GM18870 (cell line): ENCODE results near the gene DNPH1.

Source experiments
- ATAC-seq: cut with Tn5 transposase; IDR thresholded peaks from one replicate; pipeline ENCODE4 v1.9.1; 2021; ENCODE audit warnings: moderate library complexity; ENCODE audit not compliant: unreplicated experiment

Gene DNPH1

DNA sequence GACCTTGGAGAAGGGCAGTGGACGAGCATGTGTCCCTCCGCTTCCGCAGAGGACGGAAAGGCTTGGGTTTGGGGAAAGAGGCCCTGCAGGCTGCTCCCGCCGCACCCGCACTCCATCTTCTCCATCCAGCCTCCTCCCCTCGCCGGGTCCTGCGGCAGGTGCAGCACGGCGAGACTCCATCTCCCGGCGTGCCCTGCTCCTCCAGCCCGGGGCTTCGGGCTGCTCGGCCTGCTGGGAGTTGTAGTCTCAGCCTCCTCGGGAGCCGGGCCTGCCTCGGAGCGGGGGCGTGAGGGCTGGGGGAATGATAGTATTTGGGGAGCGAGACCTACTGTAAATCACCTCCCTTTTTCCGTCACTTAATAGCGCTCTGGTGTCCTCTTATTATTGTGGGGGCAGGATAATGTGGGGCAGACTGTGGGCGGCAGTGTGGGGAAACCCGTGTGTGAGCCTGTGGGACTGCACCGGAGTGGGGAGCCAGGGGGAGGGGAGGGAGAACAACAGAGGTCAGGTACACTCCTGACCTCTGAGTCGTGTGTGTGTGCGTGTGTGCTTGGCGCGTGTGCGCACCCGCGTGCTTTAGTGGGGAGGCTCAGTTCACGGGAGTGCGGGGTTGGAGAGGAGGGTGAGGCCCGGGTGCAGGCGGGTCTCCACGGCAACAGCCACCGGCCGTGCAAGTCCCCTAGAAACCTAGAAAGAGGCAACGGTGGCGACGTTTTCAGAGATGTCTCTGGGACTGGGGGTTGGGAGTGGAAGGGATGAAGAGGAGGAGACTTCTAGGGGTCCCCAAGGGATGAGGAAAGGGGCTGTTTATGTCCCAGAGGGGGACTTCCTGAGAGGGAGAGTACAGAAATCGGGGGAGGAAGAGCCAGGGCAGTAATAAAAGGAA lies 18.1 kb upstream of the DNPH1 start:
- ATAC-seq: no peak

- no peak for ATAC-seq
Measured at GRCh38 chr6:43246301-43247113, 17.2 kb upstream of the DNPH1 start.

DNA sequence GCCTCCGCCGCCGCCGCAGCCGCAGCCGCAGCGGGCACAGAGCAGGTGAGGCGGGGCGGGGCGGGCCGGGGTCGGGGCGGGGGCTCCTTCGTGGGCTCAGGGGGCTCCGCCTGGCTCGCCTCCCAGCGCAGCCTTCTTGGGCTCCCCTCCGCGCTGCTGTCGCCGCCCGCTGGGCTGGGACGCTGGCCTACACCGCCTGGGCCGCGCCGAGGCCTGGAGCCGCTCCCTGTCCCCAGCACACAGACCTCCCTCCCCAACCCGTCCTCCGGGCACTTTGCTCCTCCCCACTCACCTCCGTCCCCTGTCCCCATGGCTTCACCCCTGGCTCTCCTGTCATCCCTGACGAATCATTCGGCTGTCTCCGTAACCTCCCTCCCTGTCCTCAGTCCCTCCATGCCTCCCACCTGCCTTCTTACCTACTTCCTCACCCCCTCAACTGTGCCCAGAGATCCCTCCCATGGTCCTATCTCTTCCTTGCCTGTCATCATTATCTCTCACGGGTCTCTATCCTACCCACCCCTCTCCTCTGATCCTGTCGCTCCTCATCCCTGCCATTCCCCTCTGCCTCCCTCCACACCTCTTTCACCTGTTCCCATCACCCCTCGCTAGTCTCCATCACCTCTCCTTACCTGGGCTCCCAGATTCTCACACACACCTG lies 14.5 kb upstream of the DNPH1 start:
- ATAC-seq: no peak

DNA sequence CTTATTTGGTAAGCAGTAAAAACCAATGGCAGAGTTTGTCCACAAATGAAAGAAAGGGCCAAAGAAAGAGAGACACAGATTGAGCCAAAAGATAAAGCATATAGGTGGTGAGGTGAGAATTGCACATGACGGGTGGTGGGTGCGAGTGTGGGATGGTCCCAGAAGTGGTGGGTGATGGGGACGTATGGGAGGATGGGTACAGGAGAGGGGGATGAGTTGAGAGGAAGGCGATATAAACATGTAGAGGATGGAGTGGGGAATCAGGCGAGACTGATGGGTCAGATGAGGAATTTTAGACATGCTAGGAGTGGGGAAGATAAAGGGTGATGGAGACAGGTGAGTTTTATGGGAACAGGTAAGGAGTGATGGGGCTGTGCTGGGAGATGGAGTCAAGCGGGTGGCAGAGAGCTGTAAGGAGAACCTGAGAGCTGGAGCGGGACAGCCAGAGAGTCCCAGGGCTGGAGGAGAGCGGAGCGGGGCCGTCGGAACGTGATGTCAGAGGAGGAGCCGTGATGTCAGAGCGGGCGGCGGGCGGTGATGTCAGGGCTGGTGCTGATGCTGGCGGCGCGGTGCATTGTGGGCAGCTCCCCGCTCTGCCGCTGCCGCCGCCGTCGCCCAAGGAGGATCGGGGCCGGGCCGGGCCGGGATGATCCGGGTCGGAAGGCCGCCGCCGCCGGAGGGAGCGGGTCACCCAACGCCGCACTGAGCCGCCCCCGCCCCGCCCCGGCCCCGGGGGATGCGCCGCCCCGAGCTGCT lies 13.8 kb upstream of the DNPH1 start, which contains the start of gene TTBK1:
TTBK1 (plus strand) TSS at position 574 of the 756 bp plus-strand sequence. CDS start 3,180 bp downstream, outside the sequence.
- no peak for ATAC-seq

- no peak for ATAC-seq
Measured at GRCh38 chr6:43241446-43241845, 12.2 kb upstream of the DNPH1 start.

- no peak for ATAC-seq
Measured at GRCh38 chr6:43240950-43241349, 11.7 kb upstream of the DNPH1 start.

- ATAC-seq: no peak
Measured at GRCh38 chr6:43239054-43239453, 9.8 kb upstream of the DNPH1 start.

DNA sequence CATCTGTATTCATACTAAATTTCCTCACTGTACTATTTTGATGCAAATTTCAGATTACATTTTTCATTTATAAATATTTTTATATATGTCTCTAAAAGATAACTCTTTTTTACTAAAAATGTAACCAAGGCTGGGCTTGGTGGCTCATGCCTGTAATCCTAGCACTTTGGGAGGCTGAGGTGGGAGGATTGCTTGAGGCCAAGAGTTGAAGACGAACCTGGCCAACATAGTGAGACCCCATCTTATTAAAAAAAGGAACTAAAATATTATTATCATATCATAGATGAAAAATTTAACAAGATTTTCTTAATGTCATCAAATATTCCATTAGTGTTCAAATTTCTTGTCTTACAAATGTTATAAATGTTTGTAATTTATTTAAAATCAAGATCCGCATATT lies 6.6 kb upstream of the DNPH1 start:
- no peak for ATAC-seq

DNA sequence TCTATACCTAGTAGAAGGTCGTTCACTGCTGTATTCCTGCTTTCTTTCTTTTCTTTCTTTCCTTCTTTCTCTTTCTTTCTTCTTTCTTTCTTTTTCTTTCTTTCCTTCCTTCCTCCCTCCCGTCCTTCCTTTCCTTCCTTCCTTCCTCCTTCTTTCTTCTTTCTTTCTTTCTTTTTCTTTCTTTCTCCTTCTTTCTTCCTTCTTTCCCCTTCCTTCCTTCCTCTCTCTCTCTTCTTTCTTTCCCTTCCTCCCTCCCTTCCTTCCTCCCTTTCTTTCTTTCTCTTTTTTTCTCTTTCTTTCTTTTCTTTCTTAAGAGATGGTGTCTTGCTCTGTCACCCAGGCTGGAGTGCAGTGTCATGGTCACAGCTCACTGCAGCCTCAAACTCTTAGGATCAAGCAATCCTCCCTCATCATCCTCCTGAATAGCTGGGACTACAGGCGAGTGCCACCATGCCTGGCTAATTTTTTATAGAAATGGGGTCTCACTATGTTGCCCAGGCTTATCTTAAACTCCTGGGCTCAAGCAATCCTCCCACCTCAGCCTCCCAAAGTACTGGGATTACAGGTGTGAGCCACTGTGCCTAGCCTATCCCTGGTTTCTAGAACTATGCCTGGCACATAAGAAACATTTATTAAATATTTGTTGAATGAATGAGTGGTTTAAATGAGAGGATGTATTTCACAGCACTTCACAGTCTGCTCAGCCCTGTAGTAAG lies 2.6 kb upstream of the DNPH1 start:
- no peak for ATAC-seq

GRCh38 chr6:43231053-43231452 lies 1.8 kb upstream of the DNPH1 start:
- ATAC-seq: no peak

DNA sequence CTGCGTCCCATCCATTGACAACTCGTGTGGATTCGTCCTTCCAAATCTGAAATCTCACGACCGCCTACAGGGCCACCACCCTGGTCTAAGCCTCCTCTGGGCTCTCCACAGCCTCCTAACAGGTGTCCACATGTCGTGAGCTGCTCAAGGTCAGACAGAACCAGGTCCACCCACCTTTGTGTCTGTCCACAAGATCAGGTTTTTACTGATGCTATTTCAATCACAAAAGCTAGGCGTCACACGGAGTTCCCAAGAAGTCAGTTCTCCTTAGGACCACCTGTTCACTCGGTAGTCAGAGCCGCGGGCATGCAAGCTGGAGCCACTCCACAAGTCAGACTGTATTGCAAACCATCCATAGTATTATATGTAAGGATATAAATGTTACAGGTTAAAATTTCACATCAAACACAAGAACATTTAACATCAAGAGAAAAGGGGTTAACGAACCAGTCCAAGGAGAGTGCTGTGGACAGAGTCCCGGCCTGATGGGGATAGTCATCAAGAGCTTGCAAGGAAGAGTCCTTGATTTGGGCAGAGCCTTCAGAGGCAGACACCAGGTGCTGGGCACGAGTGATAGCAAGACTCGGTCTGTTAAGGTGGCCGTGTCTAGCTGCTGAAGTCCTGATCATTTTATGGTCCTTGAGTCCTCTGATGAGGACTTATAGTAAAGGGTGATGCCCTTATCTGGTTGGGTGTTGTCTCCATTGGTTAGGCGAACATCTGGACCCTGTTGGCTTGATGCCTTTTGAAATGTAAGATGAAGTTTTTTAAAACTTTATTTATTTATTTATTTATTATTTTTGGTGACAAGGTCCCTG lies 731 bp upstream of the DNPH1 start:
- no peak for ATAC-seq

DNA sequence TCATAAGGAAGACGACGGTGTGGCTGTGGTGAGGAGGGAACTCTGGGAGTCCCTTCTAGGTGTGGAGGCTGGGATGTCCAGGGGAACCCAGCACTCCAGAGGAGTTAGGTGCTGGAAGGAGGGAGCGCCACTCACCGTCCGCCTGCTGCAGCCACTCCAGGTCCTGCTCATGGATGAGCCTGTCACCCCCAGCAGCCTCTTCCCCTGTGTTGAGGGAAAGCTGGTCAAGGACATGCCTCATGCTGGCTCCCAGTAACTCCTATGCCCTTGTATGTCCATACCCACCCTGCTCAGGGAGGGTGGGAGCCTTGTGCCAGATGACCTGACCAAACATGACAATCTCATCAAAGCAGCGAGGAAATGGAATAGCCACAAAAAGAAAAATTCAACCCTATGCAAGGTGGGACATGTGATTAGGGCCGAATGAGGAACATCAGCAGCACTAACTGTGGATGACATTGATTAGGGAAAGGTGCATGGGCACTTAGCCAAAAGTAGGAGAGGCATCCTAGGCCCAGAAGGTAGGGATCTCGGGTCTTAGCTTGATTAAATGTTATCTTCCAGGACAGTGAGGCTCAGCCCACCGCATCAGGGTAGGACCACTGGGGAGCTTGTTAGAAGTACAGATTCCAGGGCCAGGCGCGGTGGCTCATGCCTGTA lies 3.0 kb downstream of the DNPH1 start:
- no peak for ATAC-seq

DNA sequence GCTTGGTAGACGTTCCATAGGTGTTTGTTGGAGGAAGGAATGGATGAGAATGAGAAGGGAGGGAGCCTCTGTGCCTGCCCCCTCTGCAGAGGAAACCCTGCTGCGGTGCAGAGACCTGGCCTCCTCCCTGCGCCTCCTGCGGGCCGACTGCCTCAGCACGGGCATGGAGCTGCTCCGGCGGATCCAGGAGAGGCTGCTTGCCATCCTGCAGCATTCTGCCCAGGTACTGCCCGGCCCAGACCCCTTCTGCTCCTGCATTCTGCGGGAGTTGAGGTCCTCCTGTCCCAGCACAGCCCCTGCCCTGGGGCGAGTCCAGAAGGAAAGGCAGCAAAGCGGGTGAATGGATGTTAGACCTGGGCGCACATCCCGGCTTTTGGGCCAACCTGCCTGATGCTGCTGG lies 6.1 kb downstream of the DNPH1 start:
- no peak for ATAC-seq

DNA sequence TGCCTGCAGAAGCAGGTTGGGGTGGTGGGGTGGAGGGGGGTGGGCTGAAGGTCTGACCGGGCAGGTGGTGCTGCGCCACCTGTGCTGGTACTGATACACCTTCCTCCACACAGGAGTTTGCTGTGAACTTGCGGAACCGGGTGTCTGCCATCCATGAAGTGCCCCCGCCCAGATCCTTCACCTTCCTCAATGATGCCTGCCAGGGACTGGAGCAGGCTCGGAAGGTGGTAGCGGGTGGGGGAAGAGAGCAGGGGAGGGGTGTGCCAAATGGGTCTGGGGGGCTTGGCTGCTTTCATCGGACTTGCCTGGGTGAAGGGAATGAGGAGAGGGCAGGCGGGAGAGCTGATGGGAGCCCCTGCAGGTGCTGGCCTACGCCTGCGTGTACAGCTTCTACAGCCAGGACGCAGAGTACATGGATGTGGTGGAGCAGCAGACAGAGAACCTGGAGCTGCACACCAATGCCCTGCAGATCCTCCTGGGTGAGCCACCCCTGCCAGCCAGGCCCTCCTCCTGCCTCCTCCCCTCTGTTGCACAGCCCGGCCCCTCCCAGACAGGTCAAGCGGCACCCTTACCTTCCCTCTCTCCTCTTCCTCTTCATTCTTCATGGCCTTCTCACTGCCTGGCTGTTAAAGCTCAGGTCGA lies 6.7 kb downstream of the DNPH1 start:
- no peak for ATAC-seq

DNA sequence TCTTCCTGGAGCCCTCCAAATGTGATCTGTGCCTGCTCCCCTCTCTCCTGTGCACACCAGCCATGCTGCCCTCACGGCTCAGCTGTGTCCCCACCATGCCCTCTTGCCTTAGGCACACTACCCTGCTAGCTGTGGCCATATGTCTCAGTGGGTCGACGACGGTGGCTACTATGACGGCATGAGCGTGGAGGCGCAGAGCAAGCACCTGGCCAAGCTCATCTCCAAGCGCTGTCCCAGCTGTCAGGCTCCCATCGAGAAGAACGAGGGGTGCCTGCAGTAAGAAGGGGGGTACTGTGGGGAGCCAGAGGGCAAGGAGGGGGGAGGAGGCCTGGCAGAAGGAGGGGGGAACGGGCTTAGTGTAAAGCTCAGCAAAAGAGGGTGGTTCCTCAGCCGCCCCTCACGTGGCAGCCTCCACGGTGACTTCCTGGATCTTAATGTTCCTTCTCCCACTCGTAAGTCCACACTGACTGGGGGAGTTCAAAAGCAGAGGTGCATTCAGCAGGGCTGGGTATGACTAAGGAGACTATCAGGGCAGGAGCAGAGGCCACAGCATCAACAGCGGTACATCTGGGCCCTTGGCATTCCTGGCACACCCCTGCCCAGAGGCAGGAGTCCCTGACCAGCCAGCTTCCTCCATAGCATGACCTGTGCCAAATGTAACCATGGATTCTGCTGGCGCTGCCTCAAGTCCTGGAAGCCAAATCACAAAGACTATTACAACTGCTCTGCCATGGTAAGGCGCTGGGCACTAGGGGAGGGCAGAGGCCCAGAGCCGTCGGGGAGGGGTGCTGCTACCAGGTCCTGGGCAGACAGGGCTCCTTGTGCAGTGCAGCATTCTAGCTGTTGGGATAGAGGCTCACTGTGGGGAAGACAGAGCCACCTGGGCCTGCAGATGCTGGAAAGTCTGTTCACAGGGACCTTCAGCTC lies 8.0 kb downstream of the DNPH1 start:
- ATAC-seq: no peak

GRCh38 chr6:43220439-43220951 lies 8.8 kb downstream of the DNPH1 start:
- ATAC-seq: no peak

GRCh38 chr6:43219814-43220213 lies 9.5 kb downstream of the DNPH1 start:
- no peak for ATAC-seq
